ACHN (cell line): Measurements from ENCODE around the gene CERK.

Source experiments
- DNase-seq: peaks from one replicate; pipeline ENCODE4 v3.0.0-alpha.2; 2015
- in situ Hi-C: cut with HindIII; loops from 2 replicates; pipeline ENCODE4 v1.10.0; 2017; ENCODE audit warnings: low sequenced_read_pairs, low pct_ligation_motif_present, low pct_unique_long_range_greater_than_20kb

CERK gene

GRCh38 chr22:46675479-46675878 lies 62.6 kb downstream of the CERK start:
- no peak for DNase-seq
- in situ Hi-C loops: no loop called here

DNA sequence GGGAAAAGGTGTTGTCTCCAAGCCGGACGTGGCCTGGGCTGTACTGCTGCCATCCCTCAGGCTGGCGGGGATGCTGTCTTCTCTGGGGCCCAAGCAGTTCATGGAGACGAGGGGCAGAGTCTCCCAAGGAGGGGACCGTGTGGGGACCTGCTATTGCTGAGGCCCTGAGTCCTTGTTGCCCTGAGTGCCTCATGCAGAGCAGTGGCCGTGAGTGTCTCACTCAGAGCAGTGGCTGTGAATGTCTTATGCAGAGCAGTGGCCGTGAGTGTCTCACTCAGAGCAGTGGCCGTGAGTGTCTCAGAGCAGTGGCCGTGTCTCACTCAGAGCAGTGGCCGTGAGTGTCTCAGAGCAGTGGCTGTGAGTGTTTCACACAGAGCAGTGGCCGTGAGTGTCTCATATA lies 63.1 kb downstream of the CERK start:
- in situ Hi-C loops: no loop called here

GRCh38 chr22:46674367-46674781 lies 63.7 kb downstream of the CERK start:
- in situ Hi-C loops: no loop called here
- no peak for DNase-seq

More for the DNA sequence above, 63.1 kb downstream of the CERK start:
- no peak for DNase-seq

GRCh38 chr22:46673662-46674236 lies 64.3 kb downstream of the CERK start:
- DNase-seq: no peak
- in situ Hi-C loops: no loop called here

- in situ Hi-C loops: no loop called here
- DNase-seq: no peak
Observed at GRCh38 chr22:46673205-46673604, 64.8 kb downstream of the CERK start.

DNA sequence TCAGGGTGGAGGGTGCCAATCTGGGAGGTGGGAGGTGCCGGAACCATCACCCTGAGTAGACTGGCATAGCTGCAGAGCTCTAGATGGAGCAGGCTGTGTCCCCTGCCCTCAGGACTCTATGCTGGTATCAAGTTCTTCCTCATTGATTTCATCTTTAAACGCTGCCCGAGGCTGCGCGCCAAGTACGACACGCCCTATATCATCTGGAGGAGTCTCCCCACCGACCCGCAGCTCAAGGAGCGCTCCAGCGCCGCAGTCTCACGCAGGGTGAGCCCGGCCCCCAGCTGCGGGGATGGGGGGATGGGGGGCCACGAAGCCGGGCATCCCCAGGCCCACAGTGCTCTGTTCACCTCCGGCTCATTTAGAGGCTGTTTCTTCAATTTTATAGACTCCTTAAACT lies 65.3 kb downstream of the CERK start:
- no peak for DNase-seq
- in situ Hi-C loops: no loop called here

- in situ Hi-C loops: no loop called here
- DNase-seq: no peak
Observed at GRCh38 chr22:46671824-46672432, 66.1 kb downstream of the CERK start.

GRCh38 chr22:46669201-46669600 lies 68.9 kb downstream of the CERK start:
- in situ Hi-C loops: no loop called here
- no peak for DNase-seq

DNA sequence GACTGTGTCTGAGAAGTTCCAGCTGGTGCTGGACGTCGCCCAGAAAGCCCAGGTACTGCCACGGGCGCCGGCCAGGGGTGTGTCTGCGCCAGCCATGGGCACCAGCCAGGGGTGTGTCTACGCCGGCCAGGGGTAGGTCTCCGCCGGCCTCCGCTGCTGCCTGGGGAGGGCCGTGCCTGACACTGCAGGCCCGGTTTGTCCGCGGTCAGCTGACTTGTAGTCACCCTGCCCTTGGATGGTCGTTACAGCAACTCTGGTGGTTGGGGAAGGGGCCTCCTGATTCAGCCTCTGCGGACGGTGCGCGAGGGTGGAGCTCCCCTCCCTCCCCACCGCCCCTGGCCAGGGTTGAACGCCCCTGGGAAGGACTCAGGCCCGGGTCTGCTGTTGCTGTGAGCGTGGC lies 69.9 kb downstream of the CERK start:
- DNase-seq: no peak
- in situ Hi-C loops: no loop called here

DNA sequence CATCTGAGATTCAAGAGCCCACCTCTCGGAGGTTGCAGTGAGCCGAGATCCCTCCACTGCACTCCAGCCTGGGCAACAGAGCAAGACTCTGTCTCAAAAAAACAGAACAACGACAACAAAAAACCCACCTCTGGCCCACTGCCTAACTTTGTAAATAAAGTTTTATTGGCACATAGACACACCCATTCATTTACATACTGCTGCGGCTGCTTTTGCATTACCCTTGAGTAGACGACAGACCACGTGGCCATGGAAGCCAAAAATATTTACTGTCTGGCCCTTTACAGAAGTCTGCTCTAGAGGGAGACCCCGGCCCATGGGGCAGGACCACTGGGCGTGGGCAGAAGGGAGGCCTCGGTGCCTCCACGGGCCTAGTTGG lies 70.8 kb downstream of the CERK start:
- in situ Hi-C loops: no loop called here
- no peak for DNase-seq

GRCh38 chr22:46666577-46667244 lies 71.3 kb downstream of the CERK start:
- in situ Hi-C loops: no loop called here
- no peak for DNase-seq

DNA sequence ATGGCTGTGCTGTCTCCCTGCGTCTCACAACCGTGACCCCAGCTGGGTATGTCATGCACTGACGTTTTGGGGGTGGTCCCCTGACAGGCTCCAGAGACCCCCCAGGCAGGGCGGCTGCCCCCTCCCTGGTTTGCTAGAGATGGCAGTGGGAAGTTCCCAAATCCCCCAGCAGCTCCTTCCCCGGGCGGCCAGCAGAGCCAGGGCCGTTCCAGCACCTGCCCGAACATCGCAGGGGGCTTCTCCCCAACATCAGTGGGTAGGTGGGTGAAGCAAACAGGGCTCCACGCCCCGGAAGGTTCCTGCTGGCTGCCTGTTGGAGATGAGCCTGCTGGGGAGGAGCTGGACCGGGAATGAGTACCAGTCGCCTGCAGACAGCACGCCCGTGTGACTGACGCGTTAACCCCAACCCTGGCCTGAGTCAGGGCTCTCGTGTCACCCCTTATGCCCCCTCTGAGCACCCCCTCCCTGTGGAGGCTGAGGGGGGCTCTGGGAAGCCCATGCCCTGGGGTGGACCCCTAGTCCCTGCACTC lies 72.2 kb downstream of the CERK start:
- DNase-seq: no peak
- in situ Hi-C loops: no loop called here

GRCh38 chr22:46665151-46665695 lies 72.8 kb downstream of the CERK start:
- in situ Hi-C loops: no loop called here
- DNase-seq: no peak

- no peak for DNase-seq
- in situ Hi-C loops: no loop called here
Observed at GRCh38 chr22:46664301-46664855, 73.7 kb downstream of the CERK start.

- in situ Hi-C loops: no loop called here
- DNase-seq: no peak
Observed at GRCh38 chr22:46663436-46664100, 74.5 kb downstream of the CERK start.

DNA sequence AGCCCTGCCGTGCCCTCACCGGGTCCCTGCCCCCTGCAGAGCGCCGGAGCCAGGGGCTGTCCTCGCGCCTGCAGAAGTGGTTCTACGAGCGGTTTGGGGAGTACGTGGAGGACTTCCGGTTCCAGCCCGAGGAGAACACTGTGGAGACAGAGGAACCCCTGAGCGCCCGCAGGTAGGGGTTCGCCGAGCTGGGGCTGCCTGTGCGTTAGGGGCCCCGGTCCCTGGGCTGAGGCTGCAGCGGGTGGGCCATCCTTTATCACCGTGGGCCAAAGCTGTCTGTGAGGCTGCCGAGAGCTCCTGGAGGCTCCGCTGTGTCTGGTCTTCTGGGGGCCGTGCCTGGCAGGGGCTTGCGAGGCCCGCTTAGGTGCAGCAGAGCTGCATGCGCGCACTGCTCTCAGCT lies 75.1 kb downstream of the CERK start:
- in situ Hi-C loops: no loop called here
- no peak for DNase-seq

DNA sequence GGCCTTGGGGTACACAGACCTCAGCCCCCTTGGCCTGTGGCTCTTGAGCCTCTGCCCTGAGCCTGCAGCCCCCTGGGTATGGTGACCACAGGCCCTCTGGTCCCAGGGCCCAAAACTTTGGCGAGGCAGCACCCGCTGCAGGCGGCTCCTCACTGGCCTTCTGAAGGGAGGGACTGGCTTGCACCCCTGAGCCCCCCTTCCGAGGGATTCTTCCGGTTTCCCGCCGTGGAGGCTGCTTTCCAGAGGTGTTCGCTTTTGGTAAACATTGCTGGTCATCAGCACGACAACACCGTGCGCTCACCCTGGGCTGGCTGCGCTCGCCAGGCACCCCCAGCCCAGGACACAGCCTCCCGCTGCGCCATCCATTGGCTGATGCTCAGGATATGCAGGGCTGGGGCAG lies 75.8 kb downstream of the CERK start:
- DNase-seq: no peak
- in situ Hi-C loops: no loop called here

GRCh38 chr22:46661221-46661851 lies 76.7 kb downstream of the CERK start:
- DNase-seq: peak; percentile 43

More at GRCh38 chr22:46661221-46661851, 76.7 kb downstream of the CERK start:
- in situ Hi-C loops: no loop called here
